Activated naive CD8-positive, alpha-beta T cell (primary cell): Measurements from ENCODE around the gene RBFOX2.
"Not testable (repeated sequence)": the region's sequence is repeated elsewhere in the genome, so short reads cannot be mapped to it uniquely, and the experiment has no call there.

Experiments used
- H3K27ac Mint-ChIP-seq: one replicate; pipeline ENCODE4 v1.8.0; 2021; ENCODE audit warnings: mixed read lengths
- H3K27me3 Mint-ChIP-seq: one replicate; pipeline ENCODE4 v1.8.0; 2021; ENCODE audit warnings: mixed read lengths
- H3K36me3 Mint-ChIP-seq: one replicate; pipeline ENCODE4 v1.8.0; 2021; ENCODE audit warnings: mixed read lengths
- H3K4me1 Mint-ChIP-seq: one replicate; pipeline ENCODE4 v1.8.0; 2021; ENCODE audit warnings: low read depth, mixed read lengths
- H3K4me3 Mint-ChIP-seq: one replicate; pipeline ENCODE4 v1.8.0; 2021; ENCODE audit warnings: mild to moderate bottlenecking, mixed read lengths
- H3K9me3 Mint-ChIP-seq: one replicate; pipeline ENCODE4 v1.8.0; 2021; ENCODE audit warnings: low read depth, mixed read lengths

RBFOX2 gene

GRCh38 chr22:35835267-35835997, 193.2 kb downstream of the RBFOX2 start:
- Mint-ChIP-seq H3K27me3 (peaks cover 11% of the 10 kb centered on the region), H3K36me3 (no peaks in the 10 kb centered on the region), H3K4me3 (no peak overlapping the region), H3K9me3 (no peaks in the 10 kb centered on the region), H3K4me1 (peaks cover 16% of the 10 kb centered on the region), H3K27ac (no peak overlapping the region)

- Mint-ChIP-seq H3K27me3 (peaks cover 9% of the 10 kb centered on the region), H3K4me1 (peaks cover 9% of the 10 kb centered on the region), H3K4me3 (no peak overlapping the region)
These were observed 194.6 kb downstream of the RBFOX2 start for GRCh38 chr22:35834061-35834460.

GRCh38 chr22:35830305-35830704, 198.3 kb downstream of the RBFOX2 start:
- Mint-ChIP-seq H3K4me3 (no peak overlapping the region), H3K9me3 (no peaks in the 10 kb centered on the region), H3K36me3 (no peaks in the 10 kb centered on the region), H3K27ac (no peak overlapping the region), H3K27me3 (peaks cover 6% of the 10 kb centered on the region), H3K4me1 (no peaks in the 10 kb centered on the region)

More at GRCh38 chr22:35834061-35834460, 194.6 kb downstream of the RBFOX2 start:
- Mint-ChIP-seq H3K27ac (no peak overlapping the region), H3K9me3 (no peaks in the 10 kb centered on the region), H3K36me3 (no peaks in the 10 kb centered on the region)

- no peaks in the 10 kb centered on the region for H3K36me3 Mint-ChIP-seq
- peaks cover 5% of the 10 kb centered on the region for H3K27me3 Mint-ChIP-seq
- no peaks in the 10 kb centered on the region for H3K9me3 Mint-ChIP-seq
- no peak overlapping the region for H3K27ac Mint-ChIP-seq
- H3K4me1 Mint-ChIP-seq, result no peaks in the 10 kb centered on the region
- no peak overlapping the region for H3K4me3 Mint-ChIP-seq
These were observed 204.4 kb downstream of the RBFOX2 start for GRCh38 chr22:35824256-35824655.

- Mint-ChIP-seq H3K36me3 (no peaks in the 10 kb centered on the region), H3K27ac (no peak overlapping the region), H3K4me1 (no peaks in the 10 kb centered on the region), H3K27me3 (no peaks in the 10 kb centered on the region), H3K4me3 (no peak overlapping the region), H3K9me3 (no peaks in the 10 kb centered on the region)
These were observed 207.0 kb downstream of the RBFOX2 start for GRCh38 chr22:35821654-35822053.

- Mint-ChIP-seq H3K27me3 (no peaks in the 10 kb centered on the region), H3K27ac (no peak overlapping the region), H3K36me3 (no peaks in the 10 kb centered on the region), H3K9me3 (no peaks in the 10 kb centered on the region), H3K4me3 (no peak overlapping the region), H3K4me1 (no peaks in the 10 kb centered on the region)
These were observed 209.2 kb downstream of the RBFOX2 start for GRCh38 chr22:35819421-35819820.

GRCh38 chr22:35818897-35819296, 209.7 kb downstream of the RBFOX2 start:
- no peaks in the 10 kb centered on the region for H3K4me1 Mint-ChIP-seq
- no peaks in the 10 kb centered on the region for H3K27me3 Mint-ChIP-seq
- no peak overlapping the region for H3K4me3 Mint-ChIP-seq
- H3K36me3 Mint-ChIP-seq, result no peaks in the 10 kb centered on the region
- no peak overlapping the region for H3K27ac Mint-ChIP-seq
- H3K9me3 Mint-ChIP-seq, result no peaks in the 10 kb centered on the region

- Mint-ChIP-seq H3K27ac (no peak overlapping the region), H3K4me1 (no peaks in the 10 kb centered on the region), H3K4me3 (no peak overlapping the region), H3K36me3 (peaks cover 6% of the 10 kb centered on the region), H3K9me3 (peaks cover 11% of the 10 kb centered on the region), H3K27me3 (no peaks in the 10 kb centered on the region)
These were observed 216.0 kb downstream of the RBFOX2 start for GRCh38 chr22:35812600-35812999.

GRCh38 chr22:35811670-35812069, 217.0 kb downstream of the RBFOX2 start:
- Mint-ChIP-seq H3K36me3 (peaks cover 6% of the 10 kb centered on the region), H3K9me3 (peaks cover 11% of the 10 kb centered on the region), H3K27me3 (no peaks in the 10 kb centered on the region), H3K4me1 (no peaks in the 10 kb centered on the region), H3K27ac (no peak overlapping the region), H3K4me3 (no peak overlapping the region)

GRCh38 chr22:35809816-35810215, 218.8 kb downstream of the RBFOX2 start:
- peaks cover 11% of the 10 kb centered on the region for H3K9me3 Mint-ChIP-seq
- no peak overlapping the region for H3K4me3 Mint-ChIP-seq
- no peaks in the 10 kb centered on the region for H3K4me1 Mint-ChIP-seq
- H3K27ac Mint-ChIP-seq, result no peak overlapping the region
- H3K36me3 Mint-ChIP-seq, result peaks cover 6% of the 10 kb centered on the region
- H3K27me3 Mint-ChIP-seq, result no peaks in the 10 kb centered on the region

- no peaks in the 10 kb centered on the region for H3K27me3 Mint-ChIP-seq
- H3K4me3 Mint-ChIP-seq, result no peak overlapping the region
- no peak overlapping the region for H3K27ac Mint-ChIP-seq
- no peaks in the 10 kb centered on the region for H3K4me1 Mint-ChIP-seq
- H3K9me3 Mint-ChIP-seq, result peaks cover 11% of the 10 kb centered on the region
- peaks cover 8% of the 10 kb centered on the region for H3K36me3 Mint-ChIP-seq
These were observed 220.2 kb downstream of the RBFOX2 start for GRCh38 chr22:35808377-35808776.

GRCh38 chr22:35806668-35807067, 222.0 kb downstream of the RBFOX2 start:
- H3K27me3 Mint-ChIP-seq, H3K4me1 Mint-ChIP-seq, H3K27ac Mint-ChIP-seq, H3K4me3 Mint-ChIP-seq, H3K9me3 Mint-ChIP-seq, H3K36me3 Mint-ChIP-seq: not testable (repeated sequence)

GRCh38 chr22:35805466-35805865, 223.2 kb downstream of the RBFOX2 start:
- Mint-ChIP-seq H3K4me1 (no peaks in the 10 kb centered on the region), H3K27me3 (no peaks in the 10 kb centered on the region), H3K36me3 (peaks cover 2% of the 10 kb centered on the region), H3K4me3 (no peak overlapping the region), H3K27ac (no peak overlapping the region), H3K9me3 (peaks cover 4% of the 10 kb centered on the region)

GRCh38 chr22:35804421-35804820, 224.2 kb downstream of the RBFOX2 start:
- Mint-ChIP-seq H3K36me3 (peaks cover 2% of the 10 kb centered on the region), H3K27ac (no peak overlapping the region), H3K27me3 (no peaks in the 10 kb centered on the region), H3K9me3 (no peaks in the 10 kb centered on the region), H3K4me3 (no peak overlapping the region), H3K4me1 (no peaks in the 10 kb centered on the region)

GRCh38 chr22:35802885-35803284, 225.7 kb downstream of the RBFOX2 start:
- no peaks in the 10 kb centered on the region for H3K27me3 Mint-ChIP-seq
- peaks cover 2% of the 10 kb centered on the region for H3K36me3 Mint-ChIP-seq
- H3K27ac Mint-ChIP-seq, result no peak overlapping the region
- no peaks in the 10 kb centered on the region for H3K9me3 Mint-ChIP-seq
- no peak overlapping the region for H3K4me3 Mint-ChIP-seq
- H3K4me1 Mint-ChIP-seq, result no peaks in the 10 kb centered on the region

- not testable (repeated sequence) for H3K4me1 Mint-ChIP-seq, H3K27ac Mint-ChIP-seq, H3K36me3 Mint-ChIP-seq, H3K4me3 Mint-ChIP-seq, H3K9me3 Mint-ChIP-seq, H3K27me3 Mint-ChIP-seq
These were observed 227.3 kb downstream of the RBFOX2 start for GRCh38 chr22:35801301-35801700.
